ENCODE measurements around the gene RNF214.
"Not testable (repeated sequence)": the region's sequence is repeated elsewhere in the genome, so short reads cannot be mapped to it uniquely, and the experiment has no call there.

RNF214 gene

GRCh38 chr11:117309310-117309709 lies 76.8 kb downstream of the RNF214 start:
- Histone ChIP-seq H3K27ac (ENCODE audit: low read depth, low read length) (no peak overlapping the region), H3K27me3 (ENCODE audit: control insufficient read depth, insufficient read depth, low read length) (no peaks in the 10 kb centered on the region), H3K4me1 (ENCODE audit: control insufficient read depth, insufficient read depth, low read length) (peaks cover 7% of the 10 kb centered on the region), H3K9me3 (ENCODE audit: control insufficient read depth, insufficient read depth, low read depth, low read length) (no peaks in the 10 kb centered on the region), H3K4me3 (ENCODE audit: low read depth, low read length) (no peak overlapping the region), H3K36me3 (ENCODE audit: control insufficient read depth, insufficient read depth, low read length) (no peaks in the 10 kb centered on the region), H3K9ac (ENCODE audit: low read length) (no peak overlapping the region)

GRCh38 chr11:117313091-117313490 lies 80.6 kb downstream of the RNF214 start:
- no peak overlapping the region for H3K27ac ChIP-seq (ENCODE audit: low read depth, low read length)
- no peak overlapping the region for H3K4me3 ChIP-seq (ENCODE audit: low read depth, low read length)
- no peak overlapping the region for H3K9ac ChIP-seq (ENCODE audit: low read length)
- H3K4me1 ChIP-seq (ENCODE audit: control insufficient read depth, insufficient read depth, low read length): peaks cover 19% of the 10 kb centered on the region
- H3K27me3 ChIP-seq (ENCODE audit: control insufficient read depth, insufficient read depth, low read length): peaks cover 3% of the 10 kb centered on the region; the same call in 1 of the 2 replicates
- no peaks in the 10 kb centered on the region for H3K9me3 ChIP-seq (ENCODE audit: control insufficient read depth, insufficient read depth, low read depth, low read length)
- no peaks in the 10 kb centered on the region for H3K36me3 ChIP-seq (ENCODE audit: control insufficient read depth, insufficient read depth, low read length)

GRCh38 chr11:117313828-117314768 lies 81.6 kb downstream of the RNF214 start:
- no peaks in the 10 kb centered on the region for H3K36me3 ChIP-seq (ENCODE audit: control insufficient read depth, insufficient read depth, low read length)
- peaks cover 3% of the 10 kb centered on the region; the same call in 1 of the 2 replicates for H3K27me3 ChIP-seq (ENCODE audit: control insufficient read depth, insufficient read depth, low read length)
- H3K9me3 ChIP-seq (ENCODE audit: control insufficient read depth, insufficient read depth, low read depth, low read length): no peaks in the 10 kb centered on the region
- H3K4me1 ChIP-seq (ENCODE audit: control insufficient read depth, insufficient read depth, low read length): peaks cover 19% of the 10 kb centered on the region
- H3K4me3 ChIP-seq (ENCODE audit: low read depth, low read length): peak overlapping the region; percentile 55; the same call in 1 of the 2 replicates
- H3K9ac ChIP-seq (ENCODE audit: low read length): no peak overlapping the region
- no peak overlapping the region for H3K27ac ChIP-seq (ENCODE audit: low read depth, low read length)

GRCh38 chr11:117314840-117315239 lies 82.4 kb downstream of the RNF214 start:
- Histone ChIP-seq H3K27me3 (ENCODE audit: control insufficient read depth, insufficient read depth, low read length) (peaks cover 3% of the 10 kb centered on the region; the same call in 1 of the 2 replicates), H3K4me3 (ENCODE audit: low read depth, low read length) (peak overlapping the region; percentile 55), H3K9ac (ENCODE audit: low read length) (peak overlapping the region; percentile 43), H3K9me3 (ENCODE audit: control insufficient read depth, insufficient read depth, low read depth, low read length) (no peaks in the 10 kb centered on the region), H3K4me1 (ENCODE audit: control insufficient read depth, insufficient read depth, low read length) (peaks cover 19% of the 10 kb centered on the region), H3K36me3 (ENCODE audit: control insufficient read depth, insufficient read depth, low read length) (no peaks in the 10 kb centered on the region), H3K27ac (ENCODE audit: low read depth, low read length) (no peak overlapping the region)

GRCh38 chr11:117315285-117316196 lies 83.1 kb downstream of the RNF214 start:
- Histone ChIP-seq H3K4me3 (ENCODE audit: low read depth, low read length) (peak overlapping the region; percentile 55), H3K9ac (ENCODE audit: low read length) (peak overlapping the region; percentile 43), H3K27ac (ENCODE audit: low read depth, low read length) (no peak overlapping the region), H3K9me3 (ENCODE audit: control insufficient read depth, insufficient read depth, low read depth, low read length) (no peaks in the 10 kb centered on the region), H3K4me1 (ENCODE audit: control insufficient read depth, insufficient read depth, low read length) (peaks cover 19% of the 10 kb centered on the region), H3K36me3 (ENCODE audit: control insufficient read depth, insufficient read depth, low read length) (no peaks in the 10 kb centered on the region), H3K27me3 (ENCODE audit: control insufficient read depth, insufficient read depth, low read length) (peaks cover 3% of the 10 kb centered on the region; the same call in 1 of the 2 replicates)

GRCh38 chr11:117316197-117316961 lies 83.9 kb downstream of the RNF214 start, which contains the start of gene BACE1:
BACE1 (minus strand) TSS chr11:117316256; CDS start chr11:117315795, 461 bp downstream.
- H3K27me3 ChIP-seq (ENCODE audit: control insufficient read depth, insufficient read depth, low read length): peaks cover 3% of the 10 kb centered on the region; the same call in 1 of the 2 replicates
- peak within 1 kb of the TSS; percentile 55 for H3K4me3 ChIP-seq (ENCODE audit: low read depth, low read length)
- H3K27ac ChIP-seq (ENCODE audit: low read depth, low read length): no peak within 1 kb of the TSS
- H3K9me3 ChIP-seq (ENCODE audit: control insufficient read depth, insufficient read depth, low read depth, low read length): no peaks in the 10 kb centered on the region
- H3K4me1 ChIP-seq (ENCODE audit: control insufficient read depth, insufficient read depth, low read length): peaks cover 19% of the 10 kb centered on the region
- no peaks in the 10 kb centered on the region for H3K36me3 ChIP-seq (ENCODE audit: control insufficient read depth, insufficient read depth, low read length)
- H3K9ac ChIP-seq (ENCODE audit: low read length): peak within 1 kb of the TSS; percentile 43

GRCh38 chr11:117318738-117319137 lies 86.3 kb downstream of the RNF214 start:
- no peak overlapping the region for H3K9ac ChIP-seq (ENCODE audit: low read length)
- H3K27me3 ChIP-seq (ENCODE audit: control insufficient read depth, insufficient read depth, low read length): peaks cover 3% of the 10 kb centered on the region; the same call in 1 of the 2 replicates
- H3K4me3 ChIP-seq (ENCODE audit: low read depth, low read length): no peak overlapping the region
- H3K36me3 ChIP-seq (ENCODE audit: control insufficient read depth, insufficient read depth, low read length): no peaks in the 10 kb centered on the region
- H3K27ac ChIP-seq (ENCODE audit: low read depth, low read length): no peak overlapping the region
- H3K9me3 ChIP-seq (ENCODE audit: control insufficient read depth, insufficient read depth, low read depth, low read length): no peaks in the 10 kb centered on the region
- peaks cover 19% of the 10 kb centered on the region for H3K4me1 ChIP-seq (ENCODE audit: control insufficient read depth, insufficient read depth, low read length)

GRCh38 chr11:117319214-117319840 lies 86.9 kb downstream of the RNF214 start:
- no peak overlapping the region for H3K4me3 ChIP-seq (ENCODE audit: low read depth, low read length)
- H3K9me3 ChIP-seq (ENCODE audit: control insufficient read depth, insufficient read depth, low read depth, low read length): no peaks in the 10 kb centered on the region
- peaks cover 3% of the 10 kb centered on the region; the same call in 1 of the 2 replicates for H3K27me3 ChIP-seq (ENCODE audit: control insufficient read depth, insufficient read depth, low read length)
- H3K36me3 ChIP-seq (ENCODE audit: control insufficient read depth, insufficient read depth, low read length): no peaks in the 10 kb centered on the region
- no peak overlapping the region for H3K9ac ChIP-seq (ENCODE audit: low read length)
- peaks cover 16% of the 10 kb centered on the region for H3K4me1 ChIP-seq (ENCODE audit: control insufficient read depth, insufficient read depth, low read length)
- no peak overlapping the region for H3K27ac ChIP-seq (ENCODE audit: low read depth, low read length)

GRCh38 chr11:117327255-117327566 lies 94.7 kb downstream of the RNF214 start:
- not testable (repeated sequence) for H3K4me1 ChIP-seq (ENCODE audit: control insufficient read depth, insufficient read depth, low read length); H3K9ac ChIP-seq (ENCODE audit: low read length); H3K27ac ChIP-seq (ENCODE audit: low read depth, low read length); H3K9me3 ChIP-seq (ENCODE audit: control insufficient read depth, insufficient read depth, low read depth, low read length); H3K36me3 ChIP-seq (ENCODE audit: control insufficient read depth, insufficient read depth, low read length); H3K27me3 ChIP-seq (ENCODE audit: control insufficient read depth, insufficient read depth, low read length)
- H3K4me3 ChIP-seq (ENCODE audit: low read depth, low read length): peak overlapping the region; percentile 83

All from HUES6 (cell line).